WTC11 (cell line): ENCODE data around the gene SLIT1. TPM values are rescaled to one million over a fixed set of nuclear protein-coding genes. Genes with fewer than 3 reads are reported as not detected.

Experiments
- ATAC-seq: fragments of 200-7000 bp; cut with Tn5 transposase; 2 replicates; pipeline ENCODE4 v1.10.0; 2021; ENCODE audit warnings: mild to moderate bottlenecking, moderate library complexity
- CTCF ChIA-PET: fragments of 300-600 bp; sonication (Branson Sonifier 250); formaldehyde crosslinking; loops from one replicate; lab custom pipeline; 2021; ENCODE audit warnings: antibody characterized with exemption; lab: Charles Lee
- POLR2A ChIA-PET: fragments of 350-600 bp; sonication (Branson Sonifier 250); formaldehyde crosslinking; loops from one replicate; lab custom pipeline; 2021; ENCODE audit warnings: antibody characterized with exemption; lab: Charles Lee
- DNase-seq: peaks from one replicate; pipeline ENCODE4 v3.0.0; 2021; ENCODE audit warnings: low spot score
- H3K27ac Mint-ChIP-seq: 2 replicates; pipeline ENCODE4 v1.8.0; 2021; ENCODE audit warnings: mixed read lengths
- H3K27me3 Mint-ChIP-seq: 2 replicates; pipeline ENCODE4 v1.8.0; 2021; ENCODE audit warnings: low read depth, mild to moderate bottlenecking, moderate library complexity, mixed read lengths
- H3K36me3 Mint-ChIP-seq: 2 replicates; pipeline ENCODE4 v1.8.0; 2021; ENCODE audit warnings: mixed read lengths
- H3K4me1 Mint-ChIP-seq: 2 replicates; pipeline ENCODE4 v1.8.0; 2022; ENCODE audit warnings: mixed read lengths
- H3K4me3 Mint-ChIP-seq: 2 replicates; pipeline ENCODE4 v1.8.0; 2021; ENCODE audit warnings: mild to moderate bottlenecking, moderate library complexity, mixed read lengths
- H3K9me3 Mint-ChIP-seq: 2 replicates; pipeline ENCODE4 v1.8.0; 2021; ENCODE audit warnings: mixed read lengths
- ATF6 ChIP-seq: sonication (generic); formaldehyde crosslinking; IDR thresholded peaks from 2 replicates; pipeline ENCODE4 v1.8.1; 2023; ENCODE audit warnings: mild to moderate bottlenecking, missing genetic modification reagents
- E2F5 ChIP-seq: sonication (generic); formaldehyde crosslinking; IDR thresholded peaks from 2 replicates; pipeline ENCODE4 v1.8.1; 2022; ENCODE audit warnings: mild to moderate bottlenecking, moderate library complexity, missing genetic modification reagents
- ESRRA ChIP-seq: sonication (generic); formaldehyde crosslinking; IDR thresholded peaks from 2 replicates; pipeline ENCODE4 v1.8.1; 2022; ENCODE audit warnings: mild to moderate bottlenecking, missing genetic modification reagents, borderline replicate concordance
- FOXP4 ChIP-seq: sonication (generic); formaldehyde crosslinking; IDR thresholded peaks from 2 replicates; pipeline ENCODE4 v1.8.0; 2022; ENCODE audit warnings: mild to moderate bottlenecking, missing genetic modification reagents
- MAX ChIP-seq: sonication (generic); formaldehyde crosslinking; IDR thresholded peaks from 2 replicates; pipeline ENCODE4 v1.8.0; 2022; ENCODE audit warnings: mild to moderate bottlenecking, missing genetic modification reagents
- NFATC4 ChIP-seq: fragments of 250-450 bp; sonication (Bioruptor Pico); IDR thresholded peaks from 2 replicates; pipeline ENCODE4 v1.9.0; 2021; ENCODE audit warnings: mild to moderate bottlenecking
- NFYB ChIP-seq: sonication (generic); formaldehyde crosslinking; conservative IDR thresholded peaks from 2 replicates; pipeline ENCODE4 v1.8.0; 2022; ENCODE audit warnings: low read depth, missing genetic modification reagents
- SMAD4 ChIP-seq: sonication (generic); formaldehyde crosslinking; IDR thresholded peaks from 2 replicates; pipeline ENCODE4 v1.8.0; 2022; ENCODE audit warnings: mild to moderate bottlenecking, missing genetic modification reagents
- SOX15 ChIP-seq: fragments of 250-450 bp; sonication (Bioruptor Pico); IDR thresholded peaks from 2 replicates; pipeline ENCODE4 v1.9.0; 2021; ENCODE audit warnings: mild to moderate bottlenecking
- STAT6 ChIP-seq: sonication (generic); formaldehyde crosslinking; conservative IDR thresholded peaks from 2 replicates; pipeline ENCODE4 v1.8.1; 2023; ENCODE audit warnings: mild to moderate bottlenecking, low read depth, missing genetic modification reagents, moderate library complexity
- USF2 ChIP-seq: sonication (generic); formaldehyde crosslinking; IDR thresholded peaks from 2 replicates; pipeline ENCODE4 v1.8.1; 2023; ENCODE audit warnings: mild to moderate bottlenecking, missing genetic modification reagents, moderate library complexity
- ZMAT4 ChIP-seq: fragments of 250-450 bp; sonication (Bioruptor Pico); IDR thresholded peaks from 2 replicates; pipeline ENCODE4 v1.9.0; 2021; ENCODE audit warnings: mild to moderate bottlenecking
- ZNF121 ChIP-seq: sonication (generic); formaldehyde crosslinking; IDR thresholded peaks from 2 replicates; pipeline ENCODE4 v1.8.0; 2023; ENCODE audit warnings: missing genetic modification reagents
- ZNF263 ChIP-seq: sonication (generic); formaldehyde crosslinking; IDR thresholded peaks from 2 replicates; pipeline ENCODE4 v1.8.1; 2022; ENCODE audit warnings: low read depth, mild to moderate bottlenecking, moderate library complexity, missing genetic modification reagents
- ZNF317 ChIP-seq: sonication (generic); formaldehyde crosslinking; IDR thresholded peaks from 2 replicates; pipeline ENCODE4 v1.8.1; 2023; ENCODE audit warnings: low read depth, mild to moderate bottlenecking, moderate library complexity, missing genetic modification reagents, borderline replicate concordance
- ZNF423 ChIP-seq: fragments of 250-450 bp; sonication (Bioruptor Pico); IDR thresholded peaks from 2 replicates; pipeline ENCODE4 v2.1.2; 2022; ENCODE audit warnings: mild to moderate bottlenecking, moderate library complexity
- ZNF425 ChIP-seq: fragments of 250-450 bp; sonication (Bioruptor Pico); conservative IDR thresholded peaks from 2 replicates; pipeline ENCODE4 v1.9.0; 2021; ENCODE audit warnings: mild to moderate bottlenecking
- ZNF512 ChIP-seq: sonication (generic); formaldehyde crosslinking; IDR thresholded peaks from 2 replicates; pipeline ENCODE4 v1.8.1; 2022; ENCODE audit warnings: missing genetic modification reagents, borderline replicate concordance
- total RNA-seq: library from RNA; stranded (reverse); gene quantifications from 3 replicates; pipeline ENCODE4 v1.2.3, GENCODE V29; 2021

SLIT1 gene
- total RNA-seq, 1 experiment from 2014 or later, result 1.6 TPM

- Mint-ChIP-seq H3K4me1 (peaks cover 14% of the 10 kb centered on the region), H3K9me3 (no peaks in the 10 kb centered on the region), H3K27ac (no peak overlapping the region), H3K36me3 (no peaks in the 10 kb centered on the region), H3K27me3 (no peaks in the 10 kb centered on the region)
- ChIA-PET CTCF (interaction anchor here (0.9 to 4.9 kb wide), 33 partner anchors 8 to 653 kb away, joined by 3 to 98 read pairs (median 5); partner anchors contain the start of gene TLL2), POLR2A (no interaction called here)
- DNase-seq, result no peak
- no peak for ATAC-seq
- TF ChIP-seq ZNF121 (CRISPR knock-in tag), result no peak
- no peak for TF ChIP-seq ZNF512 (CRISPR knock-in tag)
- TF ChIP-seq STAT6, result no peak
- TF ChIP-seq SMAD4 (CRISPR knock-in tag), result no peak
- TF ChIP-seq E2F5 (CRISPR knock-in tag), result no peak
- TF ChIP-seq ZNF263 (CRISPR knock-in tag), result no peak
- TF ChIP-seq USF2 (CRISPR knock-in tag), result no peak
- no peak for TF ChIP-seq ZNF317
- no peak for TF ChIP-seq NFATC4 (CRISPR knock-in tag)
- TF ChIP-seq ATF6 (CRISPR knock-in tag), result no peak
- no peak for TF ChIP-seq ZMAT4 (CRISPR knock-in tag)
- TF ChIP-seq SOX15, result no peak
- no peak for TF ChIP-seq ZNF425
- TF ChIP-seq MAX (CRISPR knock-in tag), result no peak
- TF ChIP-seq FOXP4 (CRISPR knock-in tag), result no peak
- TF ChIP-seq ESRRA (CRISPR knock-in tag), result no peak
- TF ChIP-seq ZNF423, result no peak
- no peak for TF ChIP-seq NFYB (CRISPR knock-in tag)
- TF ChIP-seq, all 79 proteins: peak for 0
- no peak overlapping the region for H3K4me3 Mint-ChIP-seq
Observed at GRCh38 chr10:97024168-97025073, 161.3 kb downstream of the SLIT1 start.
